ELF-1 (cell line): ENCODE data around the gene S100A12.

Source experiments
- DNase-seq: peaks from one replicate; pipeline ENCODE4 v3.0.0-alpha.2; 2016; ENCODE audit warnings: low read depth, low spot score

Gene S100A12

DNA sequence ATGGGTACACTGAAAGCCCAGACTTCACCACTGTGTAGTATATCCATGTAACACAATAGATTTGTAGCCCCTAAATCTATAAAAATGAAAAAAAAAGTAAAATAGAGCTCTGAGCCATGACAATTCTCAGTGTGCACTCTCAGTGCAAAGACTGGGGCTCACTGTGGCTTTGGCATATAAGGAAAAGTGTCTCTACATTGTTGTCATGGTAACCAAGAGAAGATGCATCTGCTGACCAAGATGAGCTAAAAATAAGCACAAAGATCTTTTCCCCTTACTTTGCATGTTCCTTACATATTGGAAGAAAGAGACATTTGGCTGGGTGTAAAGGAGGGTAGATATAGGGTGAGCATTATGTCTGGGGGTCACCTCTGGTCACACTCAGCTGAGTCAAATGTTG, 38.8 kb downstream of the S100A12 start:
- no peak for DNase-seq

DNA sequence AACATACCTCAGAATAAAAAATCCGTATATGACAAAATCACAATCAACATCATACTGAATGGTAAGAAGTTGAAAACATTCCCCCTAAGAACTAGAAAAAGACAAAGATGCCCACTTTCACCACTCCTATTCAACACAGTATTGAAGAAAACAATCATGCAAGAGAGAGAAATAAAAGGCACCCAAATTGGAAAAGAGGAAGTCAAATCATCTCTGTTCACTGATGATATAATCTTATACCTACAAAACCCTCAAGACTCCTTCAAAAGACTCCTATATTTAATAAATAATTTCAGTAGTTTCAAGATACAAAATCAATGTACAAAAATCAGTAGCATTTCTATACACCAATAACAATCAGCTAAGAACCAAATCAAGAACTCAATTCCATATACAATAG, 41.5 kb downstream of the S100A12 start:
- DNase-seq = no peak

DNA sequence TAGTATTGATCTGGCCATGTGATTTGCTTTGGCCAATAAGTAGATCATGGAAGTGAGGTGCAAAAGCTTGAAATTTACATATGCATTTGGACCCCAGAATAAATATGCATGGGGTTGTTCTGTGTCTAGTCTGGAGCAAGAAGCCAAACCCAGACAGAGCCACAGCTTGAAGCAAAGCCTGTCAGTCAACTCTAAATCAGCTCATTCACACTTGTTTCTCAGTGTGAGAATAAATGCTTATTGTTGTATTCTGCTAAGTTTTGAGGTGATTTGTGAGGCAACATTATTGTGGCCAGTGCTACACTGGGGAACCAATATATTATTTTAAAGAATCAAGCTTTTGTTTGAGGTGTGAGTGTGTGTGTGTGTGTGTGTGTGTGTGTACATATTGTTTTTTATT, 50.5 kb downstream of the S100A12 start:
- DNase-seq = no peak
